K562 (cell line): ENCODE data around the gene PALM3. TPM values are rescaled to one million over a fixed set of nuclear protein-coding genes. Genes with fewer than 3 reads are reported as not detected.
A peak's percentile ranks its signal among the peaks of the same experiment; 100 is the strongest.

Experiments
- DPF2 ChIP-seq: fragments of 450-650 bp; IDR thresholded peaks from 2 replicates; pipeline ENCODE4 v1.6.1; 2016
- HDAC1 ChIP-seq, 2 experiments: fragments of 450-650 bp; IDR thresholded peaks; 2 replicates each; pipeline ENCODE4 v1.6.1; 2016 to 2017; ENCODE audit warnings: inconsistent platforms in 1 of 2, mild to moderate bottlenecking in 1 of 2, moderate library complexity in 1 of 2
- MGA ChIP-seq: fragments of 450-650 bp; IDR thresholded peaks from 2 replicates; pipeline ENCODE4 v1.6.1; 2016; ENCODE audit warnings: mild to moderate bottlenecking, moderate library complexity
- MYNN ChIP-seq, 2 experiments: sonication (generic); formaldehyde crosslinking in 1 of 2; IDR thresholded peaks; 2 replicates each; pipeline versions ENCODE4 v1.5.0 to v1.6.1; 2016 to 2020; ENCODE audit warnings: antibody characterized with exemption in 1 of 2, missing genetic modification reagents in 1 of 2
- PHB ChIP-seq: fragments of 250-450 bp; sonication (Bioruptor Pico); IDR thresholded peaks from 2 replicates; pipeline ENCODE4 v1.5.0; 2021
- PHF8 ChIP-seq: fragments of 200-600 bp; sonication (generic); IDR thresholded peaks from 2 replicates; pipeline ENCODE4 v1.6.1; 2012; ENCODE audit warnings: mixed run types, mild to moderate bottlenecking, inconsistent platforms, low read length, moderate library complexity, borderline replicate concordance
- RAD51 ChIP-seq: fragments of 450-650 bp; IDR thresholded peaks from 2 replicates; pipeline ENCODE4 v1.7.1; 2016; ENCODE audit warnings: low read depth, mild to moderate bottlenecking, borderline replicate concordance
- RBBP5 ChIP-seq: fragments of 200-600 bp; sonication (generic); IDR thresholded peaks from 2 replicates; pipeline ENCODE4 v1.6.1; 2012; ENCODE audit warnings: borderline replicate concordance, mild to moderate bottlenecking, low read length, control low read depth, inconsistent platforms; ENCODE audit not compliant: insufficient read depth, poor library complexity, severe bottlenecking
- RNF219 ChIP-seq: fragments of 250-450 bp; sonication (Bioruptor Pico); IDR thresholded peaks from 2 replicates; pipeline ENCODE4 v1.5.0; 2022; ENCODE audit warnings: mild to moderate bottlenecking
- SMAD3 ChIP-seq: fragments of 450-650 bp; formaldehyde crosslinking; conservative IDR thresholded peaks from 2 replicates; pipeline ENCODE4 v1.4.0; 2020; ENCODE audit warnings: mild to moderate bottlenecking
- ZBTB7A ChIP-seq: IDR thresholded peaks from 2 replicates; pipeline ENCODE4 v1.6.1; 2011; ENCODE audit warnings: low read depth, mild to moderate bottlenecking, low read length, moderate library complexity, borderline replicate concordance; ENCODE audit not compliant: control insufficient read depth
- ZNF444 ChIP-seq: fragments of 250-450 bp; sonication (Bioruptor Pico); IDR thresholded peaks from 2 replicates; pipeline ENCODE4 v1.4.0; 2020; ENCODE audit warnings: mild to moderate bottlenecking, moderate library complexity
- polyA plus RNA-seq, 8 experiments: library from polyadenylated mRNA; depleted of rRNA in 4 of 8; stranded (reverse) in 5 of 8; unstranded in 3 of 8; fragments of >200 nt; fragmentation: Nextera tagmentation in 2 of 8; fragmentation: Illumina TruSeq in 1 of 8; extraction: Ambion mirVana in 2 of 8; extraction: Trizol in 1 of 8; gene quantifications; 2 replicates each; pipeline versions ENCODE4 v1.2.1 to v1.2.3, GENCODE V29; 2011 to 2014; ENCODE audit warnings: inconsistent platforms in 1 of 8, missing spikeins in 1 of 8
- total RNA-seq, 7 experiments: library from RNA; depleted of rRNA in 6 of 7; stranded (reverse); fragments of >200 nt in 6 of 7; fragmentation: Illumina TruSeq in 2 of 7; extraction: Trizol in 2 of 7; gene quantifications; 2 replicates each; pipeline versions ENCODE4 v1.2.1 to v1.2.3, GENCODE V29; 2011 to 2021; ENCODE audit warnings: low replicate concordance in 1 of 7
- TF ChIP-seq, protein P1 (sequence below): fragments of 450-650 bp; IDR thresholded peaks from 2 replicates; pipeline ENCODE4 v1.6.1; 2016; ENCODE audit warnings: low read depth, mild to moderate bottlenecking, moderate library complexity

The PALM3 gene
- total and polyA plus RNA-seq, 9 of the 15 experiments (the other 6 are each of a cell fraction or from before 2014, with no cell fraction given), result 0.07 to 9.3 (median 3.3) TPM

- no peak for TF ChIP-seq MYNN (IDR thresholded peaks at IDR 0.05)
- TF ChIP-seq MYNN (CRISPR knock-in tag; IDR thresholded peaks at IDR 0.05), result no peak
- TF ChIP-seq DPF2, result peak; percentile 37; the same call in 1 of the 2 replicates
- TF ChIP-seq PHB (CRISPR knock-in tag), result 0 out of 2 replicates have a peak, but pooled peaks have one; percentile 32
- no peak for TF ChIP-seq RNF219 (CRISPR knock-in tag)
- TF ChIP-seq PHF8, result peak; percentile 29; the same call in 1 of the 2 replicates
- TF ChIP-seq RAD51, result no peak
- TF ChIP-seq, protein P1, sequence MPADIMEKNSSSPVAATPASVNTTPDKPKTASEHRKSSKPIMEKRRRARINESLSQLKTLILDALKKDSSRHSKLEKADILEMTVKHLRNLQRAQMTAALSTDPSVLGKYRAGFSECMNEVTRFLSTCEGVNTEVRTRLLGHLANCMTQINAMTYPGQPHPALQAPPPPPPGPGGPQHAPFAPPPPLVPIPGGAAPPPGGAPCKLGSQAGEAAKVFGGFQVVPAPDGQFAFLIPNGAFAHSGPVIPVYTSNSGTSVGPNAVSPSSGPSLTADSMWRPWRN, result peak; percentile 78
- TF ChIP-seq ZBTB7A, result peak; percentile 70
- no peak for TF ChIP-seq SMAD3 (CRISPR knock-in tag)
- peak; percentile 65 for TF ChIP-seq MGA
- TF ChIP-seq ZNF444 (CRISPR knock-in tag), result no peak
- TF ChIP-seq HDAC1 (IDR thresholded peaks at IDR 0.05), result peak in 1 of 2 experiments; percentile 48; a peak in 1 of 4 replicates
- no peak for TF ChIP-seq RBBP5
Measured at GRCh38 chr19:14085309-14085995, 23.6 kb upstream of the PALM3 start, which contains the start of gene C19orf67 (continued).
